GM19025 (cell line): ENCODE data around the gene PRR20E.
"Not testable (repeated sequence)": the region's sequence is repeated elsewhere in the genome, so short reads cannot be mapped to it uniquely, and the experiment has no call there.

Source experiments
- ATAC-seq: cut with Tn5 transposase; IDR thresholded peaks from one replicate; pipeline ENCODE4 v1.9.1; 2021; ENCODE audit warnings: mild to moderate bottlenecking, low read depth, moderate library complexity; ENCODE audit not compliant: unreplicated experiment

The PRR20E gene

DNA sequence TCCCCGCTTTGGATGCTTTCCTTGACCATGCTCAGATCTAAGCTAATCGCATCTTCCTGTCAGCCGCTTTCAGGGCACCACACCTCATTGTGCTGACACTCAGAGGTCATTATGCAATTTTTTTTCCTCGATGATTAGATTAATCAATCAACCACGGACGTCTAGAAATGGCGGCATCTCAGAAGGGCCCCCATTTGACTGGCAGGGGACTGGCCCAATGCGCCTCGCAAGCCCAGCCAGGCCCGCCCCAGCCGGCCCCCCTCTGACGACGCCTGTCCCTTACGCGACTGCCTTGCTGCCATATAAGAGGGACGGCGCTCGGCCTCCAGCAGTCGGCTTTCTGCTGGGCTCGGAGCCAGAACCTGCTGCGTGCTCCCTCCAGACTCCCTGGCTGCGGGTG is at the start of gene PRR20E:
PRR20E (plus strand) TSS at position 301 of the 400 bp plus-strand sequence. CDS start 387 bp downstream, outside the sequence.
- not testable (repeated sequence) for ATAC-seq

GRCh38 chr13:57123681-57124080 is 43.3 kb upstream of the PRR20E start:
- ATAC-seq: no peak

DNA sequence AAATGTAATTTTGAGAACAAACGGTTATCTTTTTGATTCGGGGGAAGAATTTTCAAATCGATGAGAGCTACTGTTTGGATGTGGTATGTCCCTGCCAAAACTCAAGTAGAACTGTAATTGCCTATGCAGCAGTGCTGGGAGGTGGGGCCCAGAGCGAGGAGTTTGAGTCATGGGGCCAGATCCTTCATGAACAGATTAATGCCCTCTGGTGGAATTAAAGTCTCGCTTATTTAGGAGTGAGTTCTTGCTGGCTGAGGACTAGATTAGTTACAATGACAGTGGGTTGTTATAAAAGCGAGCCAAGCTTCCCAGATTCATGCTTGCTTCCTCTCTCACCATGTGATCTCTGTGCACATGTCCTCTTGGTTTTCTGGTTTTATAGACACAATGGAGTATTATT is 38.1 kb upstream of the PRR20E start:
- ATAC-seq: no peak

DNA sequence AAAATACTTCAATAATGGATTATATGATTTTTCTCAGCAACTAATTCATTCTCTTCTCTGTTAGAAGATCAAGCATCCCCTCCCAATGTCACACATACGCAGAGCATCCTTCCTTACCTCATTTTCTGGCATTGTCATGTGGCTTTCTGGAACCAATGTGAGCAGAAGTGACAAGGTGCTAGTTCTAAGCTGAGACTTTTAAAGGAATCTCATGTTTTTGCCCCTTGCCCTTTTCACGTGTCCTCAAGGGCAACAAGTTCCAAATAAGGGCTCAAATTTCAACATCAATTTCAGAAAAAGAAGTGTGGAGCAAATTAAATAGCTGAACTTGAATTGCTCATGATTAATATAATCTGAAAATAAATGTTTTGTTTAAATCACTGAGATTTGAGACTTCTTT is 30.9 kb upstream of the PRR20E start:
- no peak for ATAC-seq

GRCh38 chr13:57137585-57137984 is 29.4 kb upstream of the PRR20E start:
- ATAC-seq: no peak

DNA sequence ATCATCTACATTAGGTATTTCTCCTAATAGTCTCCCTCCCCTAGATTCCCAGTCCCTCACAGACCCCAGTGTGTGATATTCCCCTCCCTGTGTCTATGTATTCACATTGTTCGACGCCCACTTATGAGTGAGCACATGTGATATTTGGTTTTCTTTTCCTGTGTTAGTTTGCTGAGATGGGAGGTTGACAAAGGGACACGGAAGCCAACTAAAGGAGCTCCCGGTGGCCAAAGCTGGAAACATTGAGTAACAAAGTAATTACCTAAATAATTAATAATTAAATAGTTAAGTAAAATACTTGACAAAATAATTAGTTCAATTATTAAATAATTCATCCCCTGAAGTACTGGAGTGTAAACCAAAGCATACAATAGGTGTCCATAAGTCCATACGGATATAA is 28.0 kb upstream of the PRR20E start:
- ATAC-seq: no peak

DNA sequence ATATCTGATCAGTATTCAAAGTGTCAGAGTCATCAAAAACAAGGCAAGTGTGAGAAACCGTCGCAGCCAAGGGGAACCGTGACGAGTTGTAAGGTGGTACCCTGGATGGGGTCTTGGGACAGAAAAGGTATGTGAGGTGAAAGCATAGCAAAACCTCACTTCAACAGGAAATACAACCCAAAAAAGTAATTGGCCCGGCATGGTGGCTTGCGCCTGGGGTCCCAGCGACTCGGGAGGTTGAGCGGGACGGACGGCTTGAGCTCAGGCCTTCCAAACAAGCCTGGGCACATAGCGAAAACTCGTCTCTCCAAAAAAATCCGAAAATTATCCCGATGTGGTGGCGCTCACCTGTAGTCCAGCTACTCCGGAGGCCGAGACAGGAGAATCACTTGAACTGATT is 27.2 kb upstream of the PRR20E start:
- ATAC-seq: not testable (repeated sequence)

DNA sequence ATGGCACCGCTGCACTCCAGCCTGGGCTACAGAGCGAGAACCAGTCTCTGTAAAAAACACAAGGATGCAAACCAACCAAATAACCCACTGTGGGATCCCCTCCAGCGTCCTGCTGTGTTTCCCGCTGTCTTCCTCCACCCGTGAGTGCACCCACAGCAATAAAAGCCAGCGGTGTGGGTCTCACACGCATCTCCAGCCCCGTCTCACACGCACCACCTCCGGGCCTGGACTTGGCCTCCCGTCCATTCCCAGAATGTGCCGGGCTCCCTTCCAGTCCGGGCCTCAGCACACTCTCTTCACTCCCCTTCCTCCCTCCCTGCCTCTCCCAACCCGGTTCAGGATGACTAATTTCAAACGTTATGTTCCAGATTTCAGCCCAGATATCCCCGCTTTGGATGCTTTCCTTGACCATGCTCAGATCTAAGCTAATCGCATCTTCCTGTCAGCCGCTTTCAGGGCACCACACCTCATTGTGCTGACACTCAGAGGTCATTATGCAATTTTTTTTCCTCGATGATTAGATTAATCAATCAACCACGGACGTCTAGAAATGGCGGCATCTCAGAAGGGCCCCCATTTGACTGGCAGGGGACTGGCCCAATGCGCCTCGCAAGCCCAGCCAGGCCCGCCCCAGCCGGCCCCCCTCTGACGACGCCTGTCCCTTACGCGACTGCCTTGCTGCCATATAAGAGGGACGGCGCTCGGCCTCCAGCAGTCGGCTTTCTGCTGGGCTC is 26.6 kb upstream of the PRR20E start, which contains the start of gene PRR20A:
PRR20A (plus strand) TSS at position 684 of the 734 bp plus-strand sequence. CDS start 387 bp downstream, outside the sequence.
- ATAC-seq: not testable (repeated sequence)

DNA sequence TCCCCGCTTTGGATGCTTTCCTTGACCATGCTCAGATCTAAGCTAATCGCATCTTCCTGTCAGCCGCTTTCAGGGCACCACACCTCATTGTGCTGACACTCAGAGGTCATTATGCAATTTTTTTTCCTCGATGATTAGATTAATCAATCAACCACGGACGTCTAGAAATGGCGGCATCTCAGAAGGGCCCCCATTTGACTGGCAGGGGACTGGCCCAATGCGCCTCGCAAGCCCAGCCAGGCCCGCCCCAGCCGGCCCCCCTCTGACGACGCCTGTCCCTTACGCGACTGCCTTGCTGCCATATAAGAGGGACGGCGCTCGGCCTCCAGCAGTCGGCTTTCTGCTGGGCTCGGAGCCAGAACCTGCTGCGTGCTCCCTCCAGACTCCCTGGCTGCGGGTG is 19.8 kb upstream of the PRR20E start, which contains the start of gene PRR20B:
PRR20B (plus strand) TSS at position 301 of the 400 bp plus-strand sequence. CDS start 387 bp downstream, outside the sequence.
- not testable (repeated sequence) for ATAC-seq

DNA sequence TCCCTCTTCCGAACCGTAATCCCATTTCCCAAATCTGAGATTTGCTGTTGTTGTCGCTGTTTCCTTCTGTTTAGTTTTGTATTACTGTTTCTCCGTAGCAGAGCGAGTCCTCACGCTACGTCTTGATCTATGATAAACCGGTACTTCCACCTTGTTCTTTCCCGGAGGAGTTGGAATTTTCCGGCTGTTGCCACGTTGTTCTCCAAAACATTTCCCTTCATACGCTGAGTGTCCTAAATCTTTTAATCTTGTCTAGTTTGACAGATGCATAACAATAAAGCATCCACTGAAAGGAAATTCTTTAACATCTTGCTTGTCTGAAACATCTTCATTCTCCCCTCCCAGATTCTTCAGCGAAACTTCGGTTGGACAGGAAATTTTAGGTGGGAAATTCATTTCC is 18.9 kb upstream of the PRR20E start:
- not testable (repeated sequence) for ATAC-seq

DNA sequence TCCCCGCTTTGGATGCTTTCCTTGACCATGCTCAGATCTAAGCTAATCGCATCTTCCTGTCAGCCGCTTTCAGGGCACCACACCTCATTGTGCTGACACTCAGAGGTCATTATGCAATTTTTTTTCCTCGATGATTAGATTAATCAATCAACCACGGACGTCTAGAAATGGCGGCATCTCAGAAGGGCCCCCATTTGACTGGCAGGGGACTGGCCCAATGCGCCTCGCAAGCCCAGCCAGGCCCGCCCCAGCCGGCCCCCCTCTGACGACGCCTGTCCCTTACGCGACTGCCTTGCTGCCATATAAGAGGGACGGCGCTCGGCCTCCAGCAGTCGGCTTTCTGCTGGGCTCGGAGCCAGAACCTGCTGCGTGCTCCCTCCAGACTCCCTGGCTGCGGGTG is 13.2 kb upstream of the PRR20E start, which contains the start of gene PRR20C:
PRR20C (plus strand) TSS at position 301 of the 400 bp plus-strand sequence. CDS start 387 bp downstream, outside the sequence.
- not testable (repeated sequence) for ATAC-seq

DNA sequence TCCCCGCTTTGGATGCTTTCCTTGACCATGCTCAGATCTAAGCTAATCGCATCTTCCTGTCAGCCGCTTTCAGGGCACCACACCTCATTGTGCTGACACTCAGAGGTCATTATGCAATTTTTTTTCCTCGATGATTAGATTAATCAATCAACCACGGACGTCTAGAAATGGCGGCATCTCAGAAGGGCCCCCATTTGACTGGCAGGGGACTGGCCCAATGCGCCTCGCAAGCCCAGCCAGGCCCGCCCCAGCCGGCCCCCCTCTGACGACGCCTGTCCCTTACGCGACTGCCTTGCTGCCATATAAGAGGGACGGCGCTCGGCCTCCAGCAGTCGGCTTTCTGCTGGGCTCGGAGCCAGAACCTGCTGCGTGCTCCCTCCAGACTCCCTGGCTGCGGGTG is 6.7 kb upstream of the PRR20E start, which contains the start of gene PRR20D:
PRR20D (plus strand) TSS at position 301 of the 400 bp plus-strand sequence. CDS start 387 bp downstream, outside the sequence.
- ATAC-seq: not testable (repeated sequence)

DNA sequence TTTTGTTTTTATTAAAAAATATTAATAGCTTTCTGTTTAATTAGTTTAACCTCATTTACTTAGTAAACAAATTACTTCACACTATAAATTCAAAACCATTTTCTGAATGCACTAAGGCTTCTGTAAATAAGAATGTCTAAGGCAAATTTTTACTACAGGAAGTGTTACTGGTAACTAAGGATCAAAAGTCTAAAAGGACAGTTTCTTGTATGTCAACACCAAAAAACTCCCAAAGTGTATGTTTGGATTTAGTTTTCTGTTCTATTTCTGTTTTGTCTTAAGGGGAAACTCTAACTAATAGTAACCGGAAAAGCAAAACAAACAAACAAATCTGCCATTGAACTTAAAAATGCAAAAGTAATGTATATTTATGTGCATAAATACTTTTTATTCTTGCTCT is 24.7 kb downstream of the PRR20E start:
- no peak for ATAC-seq

DNA sequence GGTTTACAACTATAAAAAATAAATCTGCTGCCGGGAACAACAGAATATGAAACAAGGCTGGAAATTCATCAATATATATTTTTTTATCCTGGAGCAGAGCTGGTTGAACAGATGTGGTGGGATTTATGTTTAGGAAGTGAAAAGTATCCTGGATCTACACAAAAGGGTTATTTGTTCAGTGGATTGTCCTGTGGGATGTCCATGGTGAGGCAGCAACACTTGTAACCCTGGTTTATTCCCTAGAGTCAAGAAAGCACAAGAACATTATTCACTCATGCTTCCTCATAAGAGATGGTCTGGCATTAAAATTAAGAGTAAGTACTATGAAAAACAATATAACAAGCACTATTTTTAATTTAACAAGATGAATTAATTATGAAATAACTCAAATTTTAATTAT is 46.0 kb downstream of the PRR20E start:
- no peak for ATAC-seq
